KOPT-K1 (cell line): ENCODE measurements around the gene C14orf119.

Experiments
- H3K27ac ChIP-seq: fragments of 200-600 bp; sonication (generic); 2 replicates; pipeline ENCODE4 v1.5.1; 2016; ENCODE audit warnings: antibody characterized with exemption, mild to moderate bottlenecking, low read depth, low read length; ENCODE audit not compliant: poor library complexity, severe bottlenecking
- H3K36me3 ChIP-seq: fragments of 200-600 bp; sonication (generic); 2 replicates; pipeline ENCODE4 v1.5.1; 2017; ENCODE audit warnings: antibody characterized with exemption, mild to moderate bottlenecking, low read length, moderate library complexity; ENCODE audit not compliant: insufficient read depth
- H3K9me3 ChIP-seq: fragments of 200-600 bp; sonication (generic); 2 replicates; pipeline ENCODE4 v1.5.1; 2017; ENCODE audit warnings: antibody characterized with exemption, low read length, mild to moderate bottlenecking; ENCODE audit not compliant: insufficient read depth, poor library complexity, severe bottlenecking

The C14orf119 gene

DNA sequence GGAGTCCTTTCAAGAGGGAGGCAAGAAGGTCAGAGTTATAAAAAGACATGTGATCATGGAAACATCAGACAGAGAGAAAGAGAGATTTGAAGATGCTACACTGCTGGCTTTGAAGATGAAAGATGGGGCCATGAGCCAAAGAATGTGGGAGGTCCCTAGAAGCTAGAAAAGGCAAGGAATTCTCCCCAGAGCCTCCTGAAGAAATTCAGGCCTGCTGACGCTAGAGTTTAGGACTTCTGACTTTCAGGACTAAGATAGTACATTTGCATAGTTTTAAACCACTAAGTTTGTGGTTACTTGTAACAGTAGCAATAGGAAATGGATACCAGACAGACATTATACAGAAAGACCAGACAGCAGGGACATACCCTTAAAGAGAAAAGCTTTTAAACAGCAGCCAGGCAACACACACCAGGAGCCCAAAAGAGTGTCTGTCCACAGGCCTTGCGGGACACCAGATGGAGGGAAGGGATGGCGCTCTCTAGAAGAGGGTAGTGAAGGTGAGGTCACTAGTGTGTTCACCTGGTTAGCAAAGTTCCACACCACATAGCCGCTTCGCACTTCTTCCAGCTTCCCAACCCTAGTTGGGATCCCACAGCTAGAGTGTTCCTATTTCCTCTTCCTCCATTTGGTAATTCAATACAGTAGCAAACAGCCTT lies 53.4 kb downstream of the C14orf119 start:
- Histone ChIP-seq H3K36me3 (no peaks in the 10 kb centered on the region), H3K27ac (no peak overlapping the region), H3K9me3 (no peaks in the 10 kb centered on the region)

DNA sequence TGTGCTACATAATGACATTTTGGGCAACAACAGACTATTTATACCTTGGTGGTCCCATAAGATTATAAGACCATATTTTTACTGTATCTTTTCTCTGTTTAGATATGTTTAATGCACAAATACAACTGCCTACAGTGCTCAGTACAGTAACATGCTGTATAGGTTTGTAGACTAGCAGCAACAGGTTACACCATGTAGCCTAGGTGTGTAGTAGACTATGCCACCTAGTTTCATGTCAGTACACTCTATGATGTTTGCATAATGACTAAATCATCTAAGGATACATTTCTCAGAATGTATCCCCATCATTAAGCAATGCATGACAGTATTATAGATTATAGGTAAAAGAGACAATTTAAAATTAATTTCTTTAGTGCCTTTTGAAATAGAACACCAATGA lies 54.4 kb downstream of the C14orf119 start:
- Histone ChIP-seq H3K36me3 (no peaks in the 10 kb centered on the region), H3K27ac (no peak overlapping the region), H3K9me3 (no peaks in the 10 kb centered on the region)
